Karpas-422 (cell line): ENCODE data around the gene CRKL. TPM values are rescaled to one million over a fixed set of nuclear protein-coding genes. Genes with fewer than 3 reads are reported as not detected.
"Not testable (repeated sequence)": the region's sequence is repeated elsewhere in the genome, so short reads cannot be mapped to it uniquely, and the experiment has no call there.

ENCODE experiments used
- DNase-seq: peaks from one replicate; pipeline ENCODE4 v3.0.0-alpha.2; 2015
- H2AFZ ChIP-seq: fragments of 200-600 bp; sonication (generic); 2 replicates; pipeline ENCODE4 v1.6.1; 2014; ENCODE audit warnings: antibody characterized with exemption, low read length, mixed read lengths
- H3K27ac ChIP-seq: fragments of 200-600 bp; sonication (generic); 2 replicates; pipeline ENCODE4 v1.5.1; 2014; ENCODE audit warnings: mild to moderate bottlenecking, low read length, moderate library complexity
- H3K27me3 ChIP-seq: fragments of 200-600 bp; sonication (generic); 2 replicates; pipeline ENCODE4 v1.6.1; 2014; ENCODE audit warnings: low read length, mixed read lengths
- H3K36me3 ChIP-seq: fragments of 200-600 bp; sonication (generic); 2 replicates; pipeline ENCODE4 v1.6.1; 2014; ENCODE audit warnings: low read length, mixed read lengths; ENCODE audit not compliant: insufficient read depth
- H3K4me1 ChIP-seq: fragments of 200-600 bp; sonication (generic); 2 replicates; pipeline ENCODE4 v1.6.1; 2014; ENCODE audit warnings: mild to moderate bottlenecking, low read length, mixed read lengths
- H3K4me2 ChIP-seq: fragments of 200-600 bp; sonication (generic); 2 replicates; pipeline ENCODE4 v1.6.1; 2014; ENCODE audit warnings: low read length, low read depth, mild to moderate bottlenecking; ENCODE audit not compliant: poor library complexity, severe bottlenecking
- H3K4me3 ChIP-seq: fragments of 200-600 bp; sonication (generic); 2 replicates; pipeline ENCODE4 v1.5.1; 2014; ENCODE audit warnings: mild to moderate bottlenecking, antibody characterized with exemption, low read length, mixed read lengths
- H3K79me2 ChIP-seq: fragments of 200-600 bp; sonication (generic); 2 replicates; pipeline ENCODE4 v1.6.1; 2014; ENCODE audit warnings: mild to moderate bottlenecking, low read length, mixed read lengths
- H3K9ac ChIP-seq: fragments of 200-600 bp; sonication (generic); 2 replicates; pipeline ENCODE4 v1.6.0; 2014; ENCODE audit warnings: low read length
- H3K9me2 ChIP-seq: fragments of 200-600 bp; sonication (generic), shearing (Covaris generic); replicated peaks from 2 replicates; pipeline ENCODE4 v1.6.0; 2014; ENCODE audit warnings: mild to moderate bottlenecking, low read length, moderate library complexity; ENCODE audit not compliant: insufficient read depth
- H3K9me3 ChIP-seq: fragments of 300-700, 200-600 bp; sonication (generic); 2 replicates; pipeline ENCODE4 v1.6.1; 2014; ENCODE audit warnings: low read length, mixed read lengths
- H4K20me1 ChIP-seq: fragments of 200-600 bp; sonication (generic); 2 replicates; pipeline ENCODE4 v1.6.1; 2014; ENCODE audit warnings: mild to moderate bottlenecking, antibody characterized with exemption, low read length, low read depth; ENCODE audit not compliant: insufficient read depth
- total RNA-seq: library from RNA; depleted of rRNA; stranded (reverse); fragments of >200 nt; shearing (Covaris generic); gene quantifications from 2 replicates; pipeline ENCODE4 v1.2.3, GENCODE V29; 2014; ENCODE audit warnings: low replicate concordance

CRKL gene
- total RNA-seq, 1 experiment from 2014 or later, result 58.4 TPM

- H3K4me2 ChIP-seq, result no peak overlapping the region
- H3K4me1 ChIP-seq, result peaks cover 11% of the 10 kb centered on the region
- H3K79me2 ChIP-seq, result peaks cover 96% of the 10 kb centered on the region
- no peaks in the 10 kb centered on the region for H3K27me3 ChIP-seq
- peaks cover 14% of the 10 kb centered on the region for H3K36me3 ChIP-seq
- no peak overlapping the region for H3K27ac ChIP-seq
- H3K9ac ChIP-seq, result no peak overlapping the region
- no peak overlapping the region for H3K4me3 ChIP-seq
- H3K9me3 ChIP-seq, result no peaks in the 10 kb centered on the region
- no peak overlapping the region for H2AFZ ChIP-seq
- H3K9me2 ChIP-seq, result no peaks in the 10 kb centered on the region
- no peak for DNase-seq
- peaks cover 50% of the 10 kb centered on the region for H4K20me1 ChIP-seq
These were observed 16.7 kb downstream of the CRKL start for GRCh38 chr22:20933910-20934309.

- Histone ChIP-seq H3K4me1 (peaks cover 11% of the 10 kb centered on the region), H4K20me1 (peaks cover 49% of the 10 kb centered on the region), H3K79me2 (peaks cover 98% of the 10 kb centered on the region), H3K36me3 (peaks cover 14% of the 10 kb centered on the region)
- H3K4me3 ChIP-seq, DNase-seq, H3K9me3 ChIP-seq, H3K4me2 ChIP-seq, H3K27me3 ChIP-seq, H3K27ac ChIP-seq, H3K9me2 ChIP-seq, H2AFZ ChIP-seq, H3K9ac ChIP-seq: not testable (repeated sequence)
These were observed 17.8 kb downstream of the CRKL start for GRCh38 chr22:20935049-20935448.

DNA sequence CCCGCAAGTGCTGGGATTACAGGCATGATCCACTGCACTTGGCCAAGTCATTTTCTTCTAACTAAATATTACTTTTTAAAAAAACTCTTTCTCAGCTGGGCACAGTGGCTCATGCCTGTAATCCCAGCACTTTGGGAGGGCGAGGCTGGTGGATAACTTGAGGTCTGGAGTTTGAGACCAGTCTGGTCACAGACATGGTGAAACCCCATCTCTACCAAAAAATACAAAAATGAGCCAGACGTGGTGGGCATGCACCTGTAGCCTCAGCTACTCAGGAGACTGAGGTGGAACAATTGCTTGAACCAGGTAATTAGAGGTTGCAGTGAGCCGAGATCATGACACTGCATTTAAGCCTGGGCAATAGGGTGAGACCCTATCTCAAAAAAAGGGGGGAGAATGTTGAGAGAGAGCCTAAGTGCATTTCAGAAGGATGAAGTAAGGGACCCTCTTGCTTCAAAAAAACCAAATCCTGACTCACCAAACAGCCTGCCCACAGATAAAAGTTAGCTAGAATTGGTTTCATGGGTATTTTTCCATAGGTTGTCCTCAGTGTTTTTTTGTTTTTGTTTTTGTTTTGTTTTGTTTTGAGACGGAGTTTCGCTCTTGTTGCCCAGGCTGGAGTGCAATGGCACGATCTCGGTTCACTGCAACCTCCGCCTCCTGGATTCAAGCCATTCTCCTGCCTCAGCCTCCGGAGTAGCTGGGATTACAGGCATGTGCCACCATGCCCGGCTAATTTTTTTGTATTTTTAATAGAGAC lies 18.8 kb downstream of the CRKL start:
- H3K4me3 ChIP-seq, H3K9me2 ChIP-seq, H2AFZ ChIP-seq, H3K27ac ChIP-seq, H3K27me3 ChIP-seq, H3K4me2 ChIP-seq, H3K9ac ChIP-seq, H3K9me3 ChIP-seq, DNase-seq: not testable (repeated sequence)
- Histone ChIP-seq H3K79me2 (peaks cover 98% of the 10 kb centered on the region), H3K36me3 (peaks cover 14% of the 10 kb centered on the region), H3K4me1 (peaks cover 11% of the 10 kb centered on the region), H4K20me1 (peaks cover 55% of the 10 kb centered on the region)

DNA sequence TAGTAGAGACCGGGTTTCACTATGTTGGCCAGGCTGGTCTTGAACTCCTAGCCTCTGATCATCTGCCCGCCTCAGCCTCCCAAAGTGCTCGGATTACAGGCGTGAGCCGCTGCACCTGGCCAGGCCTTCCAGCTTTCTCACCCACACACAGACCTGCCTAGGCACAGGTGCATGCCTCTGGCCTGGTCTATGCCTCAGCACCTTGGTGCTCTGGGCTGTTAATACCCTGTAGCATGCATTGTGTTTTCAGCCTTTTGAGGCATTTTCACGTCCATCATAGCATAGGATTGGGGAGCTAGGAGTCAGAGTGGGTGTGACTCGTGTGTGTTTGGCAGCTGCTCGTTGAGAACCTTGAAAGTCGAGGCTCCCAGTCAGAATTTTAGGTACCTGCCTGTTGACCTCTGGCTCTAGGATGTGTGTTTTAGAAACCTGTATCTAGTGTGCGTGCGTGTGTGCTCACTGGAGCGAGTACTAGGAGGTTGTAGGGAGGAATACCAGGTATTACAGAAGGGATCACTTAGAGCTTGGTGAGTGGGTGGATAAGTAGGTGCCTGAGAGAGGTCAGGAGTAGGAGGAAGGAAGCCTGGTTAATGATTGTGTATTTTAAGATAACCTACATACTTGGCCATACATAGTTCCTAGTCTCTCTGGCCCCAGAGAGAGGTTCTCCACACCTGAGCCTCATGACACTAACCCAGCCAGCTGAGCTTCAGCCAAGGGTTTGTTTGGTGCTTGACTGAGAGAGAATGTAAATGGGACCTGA lies 20.0 kb downstream of the CRKL start:
- H3K4me3 ChIP-seq, result no peak overlapping the region
- no peak overlapping the region for H3K4me2 ChIP-seq
- no peak overlapping the region for H2AFZ ChIP-seq
- H3K36me3 ChIP-seq, result peaks cover 17% of the 10 kb centered on the region
- H3K9me2 ChIP-seq, result no peaks in the 10 kb centered on the region
- no peaks in the 10 kb centered on the region for H3K9me3 ChIP-seq
- peaks cover 97% of the 10 kb centered on the region for H3K79me2 ChIP-seq
- H4K20me1 ChIP-seq, result peaks cover 63% of the 10 kb centered on the region
- no peak overlapping the region for H3K27ac ChIP-seq
- DNase-seq, result no peak
- H3K4me1 ChIP-seq, result peaks cover 11% of the 10 kb centered on the region
- H3K27me3 ChIP-seq, result no peaks in the 10 kb centered on the region
- no peak overlapping the region for H3K9ac ChIP-seq

DNA sequence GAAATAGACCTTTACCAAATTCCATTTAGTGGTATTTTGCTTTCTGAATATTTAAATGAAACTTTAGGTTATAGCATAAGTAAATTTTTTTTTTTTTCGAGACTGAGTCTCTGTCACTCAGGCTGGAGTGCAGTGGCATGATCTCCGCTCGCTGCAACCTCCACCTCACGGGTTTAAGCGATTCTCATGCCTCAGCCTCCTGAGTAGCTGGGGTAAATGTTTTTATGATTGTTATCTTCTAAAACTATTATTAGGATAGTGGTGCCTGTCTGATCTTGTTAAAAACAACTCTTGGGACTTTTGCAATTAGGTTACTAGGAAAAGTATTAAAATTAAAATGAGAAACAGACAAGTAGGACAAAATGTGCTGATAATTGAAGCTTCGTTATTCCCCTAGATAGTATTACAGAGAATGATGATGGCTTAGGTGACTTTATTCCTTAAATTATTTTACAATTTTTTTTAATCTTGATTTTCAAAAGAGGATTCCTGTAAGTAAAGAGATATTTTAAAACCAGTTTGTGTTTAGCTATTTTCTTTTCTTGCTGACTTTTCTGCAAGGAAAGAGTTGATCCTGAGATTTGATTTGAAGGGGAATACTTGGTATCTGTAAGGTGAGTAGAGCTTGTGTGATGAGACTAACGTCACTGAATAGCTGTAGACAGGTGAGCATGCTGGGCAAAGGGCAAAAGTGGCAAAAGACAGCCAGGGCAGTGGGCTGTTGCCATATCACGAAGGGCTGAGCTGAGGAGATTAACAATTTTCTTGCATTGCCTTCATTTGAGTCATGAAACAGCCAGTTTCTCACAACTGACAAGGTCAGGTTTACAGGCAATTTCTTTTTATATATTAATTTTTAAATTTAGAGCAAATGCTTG lies 20.8 kb downstream of the CRKL start:
- Histone ChIP-seq H2AFZ (no peak overlapping the region), H3K27me3 (no peaks in the 10 kb centered on the region), H3K9me3 (no peaks in the 10 kb centered on the region), H3K9me2 (no peaks in the 10 kb centered on the region), H3K27ac (no peak overlapping the region), H3K9ac (no peak overlapping the region), H3K4me3 (no peak overlapping the region), H3K79me2 (peaks cover 97% of the 10 kb centered on the region), H4K20me1 (peaks cover 65% of the 10 kb centered on the region), H3K4me1 (peaks cover 11% of the 10 kb centered on the region), H3K4me2 (no peak overlapping the region), H3K36me3 (peaks cover 18% of the 10 kb centered on the region)
- no peak for DNase-seq

GRCh38 chr22:20939457-20940185 lies 22.4 kb downstream of the CRKL start:
- Histone ChIP-seq H3K79me2 (peaks cover 98% of the 10 kb centered on the region), H3K36me3 (peaks cover 12% of the 10 kb centered on the region), H4K20me1 (peaks cover 65% of the 10 kb centered on the region), H3K4me1 (peaks cover 11% of the 10 kb centered on the region)
- H3K9me2 ChIP-seq, H3K9ac ChIP-seq, H3K27me3 ChIP-seq, H3K4me2 ChIP-seq, H3K9me3 ChIP-seq, H2AFZ ChIP-seq, H3K4me3 ChIP-seq, H3K27ac ChIP-seq, DNase-seq: not testable (repeated sequence)

GRCh38 chr22:20940186-20940651 lies 23.0 kb downstream of the CRKL start:
- Histone ChIP-seq H2AFZ (no peak overlapping the region), H3K9me2 (no peaks in the 10 kb centered on the region), H3K4me2 (no peak overlapping the region), H3K27me3 (no peaks in the 10 kb centered on the region), H3K4me3 (no peak overlapping the region), H3K9me3 (no peaks in the 10 kb centered on the region), H3K79me2 (peaks cover 98% of the 10 kb centered on the region), H4K20me1 (peaks cover 68% of the 10 kb centered on the region), H3K4me1 (peaks cover 11% of the 10 kb centered on the region), H3K27ac (no peak overlapping the region), H3K36me3 (peaks cover 12% of the 10 kb centered on the region), H3K9ac (no peak overlapping the region)
- DNase-seq, result no peak
